Activated CD4-positive, alpha-beta memory T cell treated with anti-CD3 and anti-CD28 coated beads for 36 hours (primary cell): ENCODE results near the gene NKAPL. TPM values are rescaled to one million over a fixed set of nuclear protein-coding genes. Genes with fewer than 3 reads are reported as not detected.

ENCODE experiments used
- CTCF ChIA-PET: fragments of 350-600 bp; sonication (Branson Sonifier 250); formaldehyde crosslinking; loops from one replicate; lab custom pipeline; 2021; ENCODE audit warnings: antibody characterized with exemption, inconsistent platforms; lab: Charles Lee
- POLR2A ChIA-PET: fragments of 350-600 bp; sonication (Branson Sonifier 250); formaldehyde crosslinking; loops from one replicate; lab custom pipeline; 2021; ENCODE audit warnings: antibody characterized with exemption; lab: Charles Lee
- DNase-seq: peaks from one replicate; pipeline ENCODE4 v3.0.0-alpha.2; 2020
- H3K27ac Mint-ChIP-seq: one replicate; pipeline ENCODE4 v1.8.0; 2021; ENCODE audit warnings: mixed read lengths
- H3K27me3 Mint-ChIP-seq: one replicate; pipeline ENCODE4 v1.8.0; 2021; ENCODE audit warnings: mixed read lengths
- H3K36me3 Mint-ChIP-seq: one replicate; pipeline ENCODE4 v1.8.0; 2021; ENCODE audit warnings: mixed read lengths
- H3K4me1 Mint-ChIP-seq: one replicate; pipeline ENCODE4 v1.8.0; 2021; ENCODE audit warnings: low read depth, mixed read lengths
- H3K4me3 Mint-ChIP-seq: one replicate; pipeline ENCODE4 v1.8.0; 2021; ENCODE audit warnings: mild to moderate bottlenecking, mixed read lengths
- H3K9me3 Mint-ChIP-seq: one replicate; pipeline ENCODE4 v1.8.0; 2021; ENCODE audit warnings: mixed read lengths
- intact Hi-C: fragments of 100-400 bp; cut with micrococcal nuclease; formaldehyde crosslinking; loops from one replicate; pipeline ENCODE4 v1.15.1; 2023
- total RNA-seq, 2 experiments: library from RNA; stranded (reverse); gene quantifications; one replicate each; pipeline ENCODE4 v1.2.3, GENCODE V29; 2021

Gene NKAPL
- total RNA-seq, 2 experiments from 2014 or later: not detected

- H3K27ac Mint-ChIP-seq: no peak overlapping the region
- peak overlapping the region; percentile 80 for H3K4me3 Mint-ChIP-seq
- H3K9me3 Mint-ChIP-seq: no peaks in the 10 kb centered on the region
- no peaks in the 10 kb centered on the region for H3K36me3 Mint-ChIP-seq
- DNase-seq: no peak
- H3K27me3 Mint-ChIP-seq: peaks cover 42% of the 10 kb centered on the region
- ChIA-PET POLR2A (no interaction called here), CTCF (no interaction called here)
- intact Hi-C loops: no loop called here
- peaks cover 6% of the 10 kb centered on the region for H3K4me1 Mint-ChIP-seq
Observed at GRCh38 chr6:28224131-28225055, 34.7 kb upstream of the NKAPL start.

GRCh38 chr6:28225056-28225834 is 33.9 kb upstream of the NKAPL start, which contains the start of gene ZSCAN9:
Gene ZSCAN9, plus strand, starts transcription at chr6:28225275. Its CDS starts 1,810 bp downstream, at chr6:28227085.
- CTCF ChIA-PET: no interaction called here
- DNase-seq: peak; percentile 65
- intact Hi-C loops: no loop called here
- no peaks in the 10 kb centered on the region for H3K9me3 Mint-ChIP-seq
- peaks cover 35% of the 10 kb centered on the region for H3K27me3 Mint-ChIP-seq
- H3K4me1 Mint-ChIP-seq: peaks cover 6% of the 10 kb centered on the region
- H3K27ac Mint-ChIP-seq: no peak within 1 kb of the TSS
- H3K4me3 Mint-ChIP-seq: peak within 1 kb of the TSS; percentile 80
- H3K36me3 Mint-ChIP-seq: no peaks in the 10 kb centered on the region
- POLR2A ChIA-PET: no interaction called here

- ChIA-PET POLR2A (interaction anchor here (1.1 kb wide), 1 partner anchor 41 kb away, joined by 3 read pairs; the partner anchor contains the start of gene ZSCAN26), CTCF (interaction anchor here (1.1 kb wide), 1 partner anchor 26 kb away, joined by 3 read pairs; the partner anchor contains the start of gene ZKSCAN4)
- intact Hi-C loops: no loop called here
Observed at GRCh38 chr6:28226460-28226859, 32.6 kb upstream of the NKAPL start.

GRCh38 chr6:28232785-28233184 is 26.3 kb upstream of the NKAPL start:
- intact Hi-C loops: no loop called here
- CTCF ChIA-PET: no interaction called here
- H3K36me3 Mint-ChIP-seq: peaks cover 4% of the 10 kb centered on the region

More at GRCh38 chr6:28226460-28226859, 32.6 kb upstream of the NKAPL start:
- Mint-ChIP-seq H3K27ac (no peak overlapping the region), H3K4me1 (peaks cover 6% of the 10 kb centered on the region), H3K36me3 (no peaks in the 10 kb centered on the region), H3K27me3 (peaks cover 27% of the 10 kb centered on the region), H3K9me3 (no peaks in the 10 kb centered on the region), H3K4me3 (no peak overlapping the region)
- no peak for DNase-seq

GRCh38 chr6:28235912-28236452 is 23.1 kb upstream of the NKAPL start:
- POLR2A ChIA-PET: no interaction called here
- peaks cover 6% of the 10 kb centered on the region for H3K36me3 Mint-ChIP-seq
- CTCF ChIA-PET: no interaction called here

More at GRCh38 chr6:28232785-28233184, 26.3 kb upstream of the NKAPL start:
- Mint-ChIP-seq H3K27me3 (peaks cover 6% of the 10 kb centered on the region), H3K4me3 (no peak overlapping the region), H3K9me3 (no peaks in the 10 kb centered on the region), H3K27ac (no peak overlapping the region), H3K4me1 (no peaks in the 10 kb centered on the region)
- no peak for DNase-seq
- POLR2A ChIA-PET: no interaction called here

GRCh38 chr6:28239636-28240035 is 19.5 kb upstream of the NKAPL start:
- CTCF ChIA-PET: no interaction called here
- no peak for DNase-seq
- peaks cover 4% of the 10 kb centered on the region for H3K27me3 Mint-ChIP-seq
- H3K27ac Mint-ChIP-seq: no peak overlapping the region
- H3K4me3 Mint-ChIP-seq: no peak overlapping the region
- intact Hi-C loops: no loop called here
- H3K36me3 Mint-ChIP-seq: peaks cover 14% of the 10 kb centered on the region
- no peaks in the 10 kb centered on the region for H3K9me3 Mint-ChIP-seq
- H3K4me1 Mint-ChIP-seq: no peaks in the 10 kb centered on the region
- POLR2A ChIA-PET: no interaction called here

More at GRCh38 chr6:28235912-28236452, 23.1 kb upstream of the NKAPL start:
- no peaks in the 10 kb centered on the region for H3K4me1 Mint-ChIP-seq
- no peak overlapping the region for H3K4me3 Mint-ChIP-seq
- no peaks in the 10 kb centered on the region for H3K9me3 Mint-ChIP-seq
- no peak for DNase-seq
- H3K27ac Mint-ChIP-seq: no peak overlapping the region
- H3K27me3 Mint-ChIP-seq: peaks cover 6% of the 10 kb centered on the region
- intact Hi-C loops: no loop called here

- Mint-ChIP-seq H3K4me3 (no peak overlapping the region), H3K9me3 (no peaks in the 10 kb centered on the region), H3K27me3 (peaks cover 4% of the 10 kb centered on the region), H3K4me1 (no peaks in the 10 kb centered on the region), H3K36me3 (peaks cover 20% of the 10 kb centered on the region), H3K27ac (no peak overlapping the region)
- DNase-seq: no peak
- ChIA-PET POLR2A (no interaction called here), CTCF (no interaction called here)
- intact Hi-C loops: no loop called here
Observed at GRCh38 chr6:28240471-28240870, 18.6 kb upstream of the NKAPL start.

- Mint-ChIP-seq H3K4me3 (no peak overlapping the region), H3K27me3 (no peaks in the 10 kb centered on the region), H3K27ac (no peak overlapping the region), H3K4me1 (no peaks in the 10 kb centered on the region), H3K9me3 (no peaks in the 10 kb centered on the region), H3K36me3 (peaks cover 30% of the 10 kb centered on the region)
- no peak for DNase-seq
- intact Hi-C loops: no loop called here
- CTCF ChIA-PET: no interaction called here
- POLR2A ChIA-PET: no interaction called here
Observed at GRCh38 chr6:28243946-28244345, 15.2 kb upstream of the NKAPL start.

- DNase-seq: no peak
- Mint-ChIP-seq H3K27ac (no peak overlapping the region), H3K4me3 (no peak overlapping the region), H3K4me1 (peaks cover 4% of the 10 kb centered on the region), H3K9me3 (no peaks in the 10 kb centered on the region), H3K36me3 (peaks cover 30% of the 10 kb centered on the region), H3K27me3 (no peaks in the 10 kb centered on the region)
- intact Hi-C loops: no loop called here
- ChIA-PET CTCF (no interaction called here), POLR2A (no interaction called here)
Observed at GRCh38 chr6:28245206-28245941, 13.7 kb upstream of the NKAPL start.

- Mint-ChIP-seq H3K4me3 (no peak overlapping the region), H3K4me1 (peaks cover 17% of the 10 kb centered on the region), H3K27ac (no peak overlapping the region), H3K36me3 (peaks cover 27% of the 10 kb centered on the region), H3K9me3 (no peaks in the 10 kb centered on the region), H3K27me3 (no peaks in the 10 kb centered on the region)
- intact Hi-C loops: no loop called here
- DNase-seq: no peak
- ChIA-PET CTCF (interaction anchor here (1.1 kb wide), 1 partner anchor 107 kb away, joined by 4 read pairs; no protein-coding TSS in a partner anchor), POLR2A (no interaction called here)
Observed at GRCh38 chr6:28248916-28249315, 10.2 kb upstream of the NKAPL start.

- intact Hi-C loops: loop anchor here (5.0 kb wide), 1 partner anchor 168 kb away; the partner anchor contains the start of gene ZNF165
Observed at GRCh38 chr6:28250747-28251146, 8.3 kb upstream of the NKAPL start.

More at GRCh38 chr6:28250747-28251146, 8.3 kb upstream of the NKAPL start:
- ChIA-PET POLR2A (interaction anchor here (0.9 kb wide), 1 partner anchor 16 kb away, joined by 3 read pairs; the partner anchor contains the start of gene ZSCAN26), CTCF (no interaction called here)
- no peak overlapping the region for H3K27ac Mint-ChIP-seq
- H3K4me1 Mint-ChIP-seq: peaks cover 17% of the 10 kb centered on the region
- H3K27me3 Mint-ChIP-seq: no peaks in the 10 kb centered on the region
- H3K9me3 Mint-ChIP-seq: no peaks in the 10 kb centered on the region
- H3K36me3 Mint-ChIP-seq: peaks cover 11% of the 10 kb centered on the region
- H3K4me3 Mint-ChIP-seq: peak overlapping the region; percentile 68
- no peak for DNase-seq
